A549 (cell line): ENCODE data around the gene MYO5C.

ENCODE experiments used
- MAFK ChIP-seq: fragments of 450-650 bp; IDR thresholded peaks from 2 replicates; pipeline ENCODE4 v1.6.1; 2014; ENCODE audit not compliant: partially characterized antibody
- MAZ ChIP-seq: fragments of 150-350 bp; IDR thresholded peaks from 2 replicates; pipeline ENCODE4 v1.6.1; 2014; ENCODE audit warnings: antibody characterized with exemption, low read depth, low read length, borderline replicate concordance
- POLR2AphosphoS2 ChIP-seq: conservative IDR thresholded peaks from 2 replicates; pipeline ENCODE4 v1.6.1; 2012; ENCODE audit warnings: low read length, improper control_type of control experiment, inconsistent platforms
- RAD21 ChIP-seq, 2 experiments: fragments of >200 bp in 1 of 2; sonication (Bioruptor Twin) in 1 of 2; formaldehyde crosslinking in 1 of 2; IDR thresholded peaks in 1 of 2; conservative IDR thresholded peaks in 1 of 2; 2 replicates in 1 of 2; 3 replicates in 1 of 2; pipeline ENCODE4 v1.6.1; 2012 to 2018; ENCODE audit warnings: inconsistent platforms in 1 of 2
- RFX5 ChIP-seq: fragments of 450-650 bp; IDR thresholded peaks from 2 replicates; pipeline ENCODE4 v1.7.1; 2014; ENCODE audit warnings: antibody characterized with exemption, mild to moderate bottlenecking, moderate library complexity
- SMC3 ChIP-seq: fragments of >200 bp; sonication (Bioruptor Twin); formaldehyde crosslinking; IDR thresholded peaks from 3 replicates; pipeline ENCODE4 v1.6.1; 2018; ENCODE audit warnings: inconsistent platforms
- TF ChIP-seq, protein P1 (sequence below): fragments of >200 bp; sonication (Bioruptor Twin); formaldehyde crosslinking; IDR thresholded peaks from 3 replicates; pipeline ENCODE4 v1.5.1; 2016
- TF ChIP-seq, protein P2 (sequence below): fragments of 450-650 bp; IDR thresholded peaks from 2 replicates; pipeline ENCODE4 v1.6.1; 2014; ENCODE audit warnings: antibody characterized with exemption

DNA sequence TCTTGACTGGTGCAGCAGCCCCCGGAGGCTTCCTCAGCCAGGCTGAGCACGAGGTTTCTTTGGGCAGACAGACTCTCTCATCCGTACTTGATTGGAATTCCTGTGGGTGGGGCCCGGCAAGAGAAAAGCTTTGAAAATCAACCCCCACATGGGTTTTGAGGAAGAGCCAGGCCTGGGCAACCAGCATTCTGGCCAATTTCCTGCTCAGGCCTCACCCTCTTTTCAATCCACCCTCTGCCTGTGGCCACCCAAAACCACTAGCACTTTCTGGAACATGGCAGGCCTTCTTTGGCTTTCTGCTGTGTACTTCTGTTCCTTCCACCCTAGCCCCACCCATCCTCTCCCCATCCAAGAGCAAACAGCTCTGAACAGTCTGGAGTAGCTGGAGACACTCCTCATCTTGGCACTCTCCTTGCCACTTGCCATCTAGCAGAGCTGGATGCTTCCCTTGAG, 5.9 kb downstream of the MYO5C start:
- no peak for TF ChIP-seq POLR2AphosphoS2
- no peak for TF ChIP-seq RAD21 (conservative IDR thresholded peaks at IDR 0.05 in 1 of 2, IDR thresholded peaks at IDR 0.05 in 1 of 2)
- no peak for TF ChIP-seq MAFK
- TF ChIP-seq, protein P1, sequence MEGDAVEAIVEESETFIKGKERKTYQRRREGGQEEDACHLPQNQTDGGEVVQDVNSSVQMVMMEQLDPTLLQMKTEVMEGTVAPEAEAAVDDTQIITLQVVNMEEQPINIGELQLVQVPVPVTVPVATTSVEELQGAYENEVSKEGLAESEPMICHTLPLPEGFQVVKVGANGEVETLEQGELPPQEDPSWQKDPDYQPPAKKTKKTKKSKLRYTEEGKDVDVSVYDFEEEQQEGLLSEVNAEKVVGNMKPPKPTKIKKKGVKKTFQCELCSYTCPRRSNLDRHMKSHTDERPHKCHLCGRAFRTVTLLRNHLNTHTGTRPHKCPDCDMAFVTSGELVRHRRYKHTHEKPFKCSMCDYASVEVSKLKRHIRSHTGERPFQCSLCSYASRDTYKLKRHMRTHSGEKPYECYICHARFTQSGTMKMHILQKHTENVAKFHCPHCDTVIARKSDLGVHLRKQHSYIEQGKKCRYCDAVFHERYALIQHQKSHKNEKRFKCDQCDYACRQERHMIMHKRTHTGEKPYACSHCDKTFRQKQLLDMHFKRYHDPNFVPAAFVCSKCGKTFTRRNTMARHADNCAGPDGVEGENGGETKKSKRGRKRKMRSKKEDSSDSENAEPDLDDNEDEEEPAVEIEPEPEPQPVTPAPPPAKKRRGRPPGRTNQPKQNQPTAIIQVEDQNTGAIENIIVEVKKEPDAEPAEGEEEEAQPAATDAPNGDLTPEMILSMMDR = no peak
- TF ChIP-seq, protein P2, sequence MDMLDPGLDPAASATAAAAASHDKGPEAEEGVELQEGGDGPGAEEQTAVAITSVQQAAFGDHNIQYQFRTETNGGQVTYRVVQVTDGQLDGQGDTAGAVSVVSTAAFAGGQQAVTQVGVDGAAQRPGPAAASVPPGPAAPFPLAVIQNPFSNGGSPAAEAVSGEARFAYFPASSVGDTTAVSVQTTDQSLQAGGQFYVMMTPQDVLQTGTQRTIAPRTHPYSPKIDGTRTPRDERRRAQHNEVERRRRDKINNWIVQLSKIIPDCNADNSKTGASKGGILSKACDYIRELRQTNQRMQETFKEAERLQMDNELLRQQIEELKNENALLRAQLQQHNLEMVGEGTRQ = no peak
- no peak for TF ChIP-seq SMC3
- no peak for TF ChIP-seq MAZ
- TF ChIP-seq RFX5 = no peak
